Transverse colon (tissue), 4 donors: ENCODE measurements around the gene STAT5A. TPM values are rescaled to one million over a fixed set of nuclear protein-coding genes. Genes with fewer than 3 reads are reported as not detected.

Experiments used
- DNase-seq: peaks from one replicate; pipeline ENCODE4 v3.0.0-alpha.2; 2019
- H3K27ac ChIP-seq, 4 donors: fragments of 200-600 bp; sonication (generic); 2 replicates each; pipeline ENCODE4 v1.5.1; 2016 to 2018; ENCODE audit warnings: inconsistent platforms in 4 of 4
- H3K27me3 ChIP-seq: fragments of 200-600 bp; sonication (generic); 2 replicates; pipeline ENCODE4 v1.5.1; 2017; ENCODE audit warnings: inconsistent platforms
- H3K36me3 ChIP-seq, 4 donors: fragments of 200-600 bp; sonication (generic); 2 replicates each; pipeline ENCODE4 v1.5.1; 2017 to 2019; ENCODE audit warnings: inconsistent platforms in 4 of 4
- H3K4me1 ChIP-seq, 4 donors: fragments of 200-600 bp; sonication (generic); 2 replicates each; pipeline ENCODE4 v1.5.1; 2017 to 2020; ENCODE audit warnings: inconsistent platforms in 4 of 4
- H3K4me3 ChIP-seq, 4 donors: fragments of 200-600 bp; sonication (generic); 1 replicate in 1 of 4; 2 replicates in 3 of 4; pipeline versions ENCODE4 v1.5.1 to v1.6.1; 2017 to 2019; ENCODE audit warnings: inconsistent platforms in 4 of 4
- H3K9me3 ChIP-seq, 2 donors: fragments of 200-600 bp; sonication (generic); 2 replicates each; pipeline ENCODE4 v1.5.1; 2017 to 2019; ENCODE audit warnings: inconsistent platforms in 2 of 2
- CTCF ChIP-seq, 5 experiments: fragments of 200-600 bp in 3 of 5; fragments of 450-650 bp in 2 of 5; sonication (generic) in 3 of 5; IDR thresholded peaks; 1 replicate in 2 of 5; 2 replicates in 3 of 5; pipeline ENCODE4 v1.5.1; 2016 to 2017; ENCODE audit warnings: antibody characterized with exemption in 5 of 5, inconsistent platforms in 3 of 5, mild to moderate bottlenecking in 2 of 5, moderate library complexity in 1 of 5
- EP300 ChIP-seq: sonication (generic); formaldehyde crosslinking; IDR thresholded peaks from one replicate; pipeline ENCODE4 v1.6.1; 2017; ENCODE audit warnings: antibody characterized with exemption, low read depth
- POLR2A ChIP-seq: fragments of 450-650 bp; IDR thresholded peaks from one replicate; pipeline ENCODE4 v1.6.1; 2016; ENCODE audit warnings: antibody characterized with exemption, mild to moderate bottlenecking, moderate library complexity
- POLR2AphosphoS5 ChIP-seq, 3 donors: sonication (generic); formaldehyde crosslinking; IDR thresholded peaks; one replicate each; pipeline ENCODE4 v1.6.1; 2016; ENCODE audit warnings: antibody characterized with exemption in 3 of 3
- WGBS, 2 donors: methylation state at CpG; one replicate each; pipeline ENCODE4 v1.1.5; 2018; ENCODE audit warnings: low coverage in 1 of 2; 5-methylcytosine and 5-hydroxymethylcytosine counted together
- in situ Hi-C, 4 donors: fragments of 200-750 bp; cut with MboI; loops; one replicate each; pipeline versions ENCODE4 v1.15.0 to v1.15.1; 2017; ENCODE audit warnings: low sequenced_read_pairs in 3 of 4, low pct_ligation_motif_present in 1 of 4, low pct_unique_long_range_greater_than_20kb in 1 of 4
- intact Hi-C: fragments of 100-400 bp; cut with DNase I; formaldehyde crosslinking; loops from one replicate; pipeline ENCODE4 v1.15.1; 2023; ENCODE audit warnings: low total_unique reads
- total RNA-seq, 4 donors: library from RNA; depleted of rRNA; stranded (reverse); fragments of >200 nt; gene quantifications; one replicate each; pipeline ENCODE4 v1.1.0, GENCODE V29; 2016

STAT5A gene
- total RNA-seq, 4 donors from 2014 or later = 36.2 to 93.7 (median 50.3) TPM

GRCh38 chr17:42329025-42329976 is 41.0 kb downstream of the STAT5A start:
- no peak for DNase-seq
- no peak overlapping the region for H3K4me3 ChIP-seq
- in situ Hi-C loops (loop anchor here in 2 of 4 donors (10.0 to 25.0 kb wide), 3 partner anchors 76 to 196 kb away; no protein-coding TSS in a partner anchor), intact Hi-C loops (no loop called here)
- peak overlapping the region; percentile 34 to 68 (median 61) for H3K27ac ChIP-seq
- no peaks in the 10 kb centered on the region for H3K27me3 ChIP-seq
- no peak for TF ChIP-seq CTCF (IDR thresholded peaks at IDR 0.05)
- no peak for TF ChIP-seq POLR2AphosphoS5 (IDR thresholded peaks at IDR 0.05)
- TF ChIP-seq POLR2A = no peak
- TF ChIP-seq EP300 = no peak
- WGBS, 2 donors = 43 to 54% methylated on average over 8 to 11 of the region's 11 CpGs
- no peaks in the 10 kb centered on the region for H3K9me3 ChIP-seq
- H3K36me3 ChIP-seq = peaks cover 0 to 54% (median 20%) of the 10 kb centered on the region in 4 donors
- H3K4me1 ChIP-seq = peaks cover 5 to 16% (median 14%) of the 10 kb centered on the region in 4 donors

- peaks cover 5 to 19% (median 15%) of the 10 kb centered on the region in 4 donors for H3K4me1 ChIP-seq
- H3K9me3 ChIP-seq = no peaks in the 10 kb centered on the region
- TF ChIP-seq POLR2A (no peak), CTCF (IDR thresholded peaks at IDR 0.05) (no peak), EP300 (no peak), POLR2AphosphoS5 (IDR thresholded peaks at IDR 0.05) (no peak)
- H3K36me3 ChIP-seq = peaks cover 0 to 66% (median 34%) of the 10 kb centered on the region in 4 donors
- in situ Hi-C loops (loop anchor here in 1 of 4 donors (25.0 kb wide), 1 partner anchor 179 kb away; no protein-coding TSS in a partner anchor), intact Hi-C loops (no loop called here)
- no peak for DNase-seq
- H3K4me3 ChIP-seq = no peak overlapping the region
- H3K27me3 ChIP-seq = no peaks in the 10 kb centered on the region
- no peak overlapping the region for H3K27ac ChIP-seq
- 68 to 80% methylated on average over 1 of the region's 1 CpG for WGBS, 2 donors
Measured at GRCh38 chr17:42333053-42333452, 44.8 kb downstream of the STAT5A start.

GRCh38 chr17:42334677-42335076 is 46.4 kb downstream of the STAT5A start:
- peaks cover 0 to 75% (median 35%) of the 10 kb centered on the region in 4 donors for H3K36me3 ChIP-seq
- no peak overlapping the region for H3K27ac ChIP-seq
- no peak for DNase-seq
- H3K4me1 ChIP-seq = peaks cover 2 to 9% (median 2%) of the 10 kb centered on the region in 4 donors
- in situ Hi-C loops = loop anchor here in 1 of 4 donors (25.0 kb wide), 1 partner anchor 178 kb away; no protein-coding TSS in a partner anchor
- intact Hi-C loops = no loop called here
- no peaks in the 10 kb centered on the region for H3K9me3 ChIP-seq
- no peak overlapping the region for H3K4me3 ChIP-seq
- H3K27me3 ChIP-seq = no peaks in the 10 kb centered on the region
- WGBS, 2 donors = 85 to 86% methylated on average over 1 to 3 of the region's 3 CpGs
- TF ChIP-seq POLR2AphosphoS5 (IDR thresholded peaks at IDR 0.05) (no peak), POLR2A (no peak), CTCF (IDR thresholded peaks at IDR 0.05) (no peak), EP300 (no peak)

- Histone ChIP-seq H3K36me3 (peaks cover 0 to 55% (median 28%) of the 10 kb centered on the region in 4 donors), H3K27ac (peak overlapping the region in 1 of 4 donors; percentile 34), H3K27me3 (no peaks in the 10 kb centered on the region), H3K9me3 (no peaks in the 10 kb centered on the region), H3K4me1 (peaks cover 0 to 11% (median 2%) of the 10 kb centered on the region in 4 donors), H3K4me3 (no peak overlapping the region)
- intact Hi-C loops (no loop called here), in situ Hi-C loops (loop anchor here in 1 of 4 donors (25.0 kb wide), 1 partner anchor 175 kb away; no protein-coding TSS in a partner anchor)
- peak; percentile 38 for DNase-seq
- TF ChIP-seq EP300 (no peak), CTCF (IDR thresholded peaks at IDR 0.05) (no peak), POLR2A (no peak), POLR2AphosphoS5 (IDR thresholded peaks at IDR 0.05) (no peak)
- 68 to 70% methylated on average over 12 to 15 of the region's 15 CpGs for WGBS, 2 donors
Measured at GRCh38 chr17:42337442-42337841, 49.1 kb downstream of the STAT5A start.
